Fibroblast of pulmonary artery (primary cell): ENCODE measurements around the gene ZNF41.
A peak's percentile ranks its signal among the peaks of the same experiment; 100 is the strongest.

Experiments used
- DNase-seq: peaks from one replicate; pipeline ENCODE4 v3.0.0-alpha.2; 2010; ENCODE audit warnings: low read depth
- H3K4me3 ChIP-seq: replicated peaks from 2 replicates; pipeline ENCODE4 v1.5.1; 2011; ENCODE audit warnings: low read depth, mild to moderate bottlenecking, control low read depth, low read length, moderate library complexity
- TF ChIP-seq, protein P1 (sequence below): IDR thresholded peaks from 2 replicates; pipeline ENCODE4 v1.5.1; 2011; ENCODE audit warnings: mild to moderate bottlenecking, control low read depth, low read length, inconsistent platforms; ENCODE audit errors: missing control alignments

ZNF41 gene

GRCh38 chrX:47484885-47485284 lies 1.9 kb upstream of the ZNF41 start:
- DNase-seq, result no peak
- peak overlapping the region; percentile 62 for H3K4me3 ChIP-seq
- TF ChIP-seq, protein P1, sequence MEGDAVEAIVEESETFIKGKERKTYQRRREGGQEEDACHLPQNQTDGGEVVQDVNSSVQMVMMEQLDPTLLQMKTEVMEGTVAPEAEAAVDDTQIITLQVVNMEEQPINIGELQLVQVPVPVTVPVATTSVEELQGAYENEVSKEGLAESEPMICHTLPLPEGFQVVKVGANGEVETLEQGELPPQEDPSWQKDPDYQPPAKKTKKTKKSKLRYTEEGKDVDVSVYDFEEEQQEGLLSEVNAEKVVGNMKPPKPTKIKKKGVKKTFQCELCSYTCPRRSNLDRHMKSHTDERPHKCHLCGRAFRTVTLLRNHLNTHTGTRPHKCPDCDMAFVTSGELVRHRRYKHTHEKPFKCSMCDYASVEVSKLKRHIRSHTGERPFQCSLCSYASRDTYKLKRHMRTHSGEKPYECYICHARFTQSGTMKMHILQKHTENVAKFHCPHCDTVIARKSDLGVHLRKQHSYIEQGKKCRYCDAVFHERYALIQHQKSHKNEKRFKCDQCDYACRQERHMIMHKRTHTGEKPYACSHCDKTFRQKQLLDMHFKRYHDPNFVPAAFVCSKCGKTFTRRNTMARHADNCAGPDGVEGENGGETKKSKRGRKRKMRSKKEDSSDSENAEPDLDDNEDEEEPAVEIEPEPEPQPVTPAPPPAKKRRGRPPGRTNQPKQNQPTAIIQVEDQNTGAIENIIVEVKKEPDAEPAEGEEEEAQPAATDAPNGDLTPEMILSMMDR, result no peak

- TF ChIP-seq, protein P1, result no peak
- peak overlapping the region; percentile 62 for H3K4me3 ChIP-seq
- peak; percentile 53 for DNase-seq
Measured at GRCh38 chrX:47483306-47484268, 565 bp upstream of the ZNF41 start.

GRCh38 chrX:47482065-47482511 lies 934 bp downstream of the ZNF41 start:
- TF ChIP-seq, protein P1, result no peak
- peak overlapping the region; percentile 62 for H3K4me3 ChIP-seq
- no peak for DNase-seq

- TF ChIP-seq, protein P1, result no peak
- no peak for DNase-seq
- no peak overlapping the region for H3K4me3 ChIP-seq
Measured at GRCh38 chrX:47481160-47481559, 1.9 kb downstream of the ZNF41 start.

DNA sequence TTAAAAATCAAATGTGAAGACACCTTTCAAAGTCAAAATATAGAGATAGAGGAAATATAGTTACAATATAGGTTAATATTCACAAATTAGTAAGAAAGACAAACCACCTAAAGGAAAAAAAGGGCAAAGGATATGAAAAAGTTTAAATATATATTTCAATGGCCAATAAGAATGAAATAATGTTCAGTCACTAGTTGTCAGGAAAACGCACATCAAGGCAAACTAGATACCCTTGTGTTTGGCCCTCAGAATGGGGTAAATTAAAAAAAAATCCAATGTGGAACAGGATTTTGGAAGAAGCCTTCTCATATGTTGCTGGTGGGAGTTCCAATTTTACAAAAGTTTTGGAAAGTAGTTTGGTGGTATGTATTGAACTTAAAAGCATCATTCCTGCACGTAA lies 2.4 kb downstream of the ZNF41 start:
- TF ChIP-seq, protein P1, result no peak
- no peak overlapping the region for H3K4me3 ChIP-seq
- DNase-seq, result no peak

DNA sequence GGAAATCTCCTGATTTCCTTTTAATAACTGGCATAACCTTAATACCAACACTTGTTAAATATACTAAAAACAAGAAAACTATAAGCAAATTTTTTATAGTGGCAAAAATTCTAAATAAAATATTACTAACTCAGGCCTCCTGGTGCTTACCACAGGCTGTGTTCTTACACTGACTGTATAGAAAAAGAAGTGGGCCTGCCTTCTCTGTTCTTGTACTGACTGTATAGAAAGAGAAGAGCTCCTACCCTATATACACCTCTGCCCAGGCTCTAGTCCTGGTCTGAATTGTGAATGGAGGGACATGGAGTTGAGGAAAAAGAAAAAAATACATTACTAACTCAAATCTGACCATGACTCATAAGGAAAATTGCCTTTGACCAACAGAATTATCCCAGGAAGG lies 7.5 kb downstream of the ZNF41 start:
- TF ChIP-seq, protein P1, result no peak
- no peak overlapping the region for H3K4me3 ChIP-seq
- DNase-seq, result no peak
